Vagina (tissue), 2 donors: ENCODE results near the gene NFS1.

Experiments
- CTCF ChIP-seq, 3 experiments: fragments of 450-650 bp in 2 of 3; fragments of 200-600 bp in 1 of 3; sonication (generic) in 1 of 3; IDR thresholded peaks; one replicate each; pipeline ENCODE4 v1.5.1; 2017 to 2019; ENCODE audit warnings: antibody characterized with exemption in 3 of 3, mild to moderate bottlenecking in 2 of 3, moderate library complexity in 2 of 3
- POLR2A ChIP-seq, 2 donors: fragments of 450-650 bp; IDR thresholded peaks; one replicate each; pipeline ENCODE4 v1.6.1; 2017; ENCODE audit warnings: antibody characterized with exemption in 2 of 2, mild to moderate bottlenecking in 2 of 2, moderate library complexity in 2 of 2
- POLR2AphosphoS5 ChIP-seq, 2 donors: sonication (generic); formaldehyde crosslinking; IDR thresholded peaks; one replicate each; pipeline ENCODE4 v1.9.0; 2017; ENCODE audit warnings: antibody characterized with exemption in 2 of 2, mild to moderate bottlenecking in 2 of 2, low read depth in 1 of 2; ENCODE audit not compliant: insufficient read depth in 1 of 2

GRCh38 chr20:35737865-35738333 is 38.7 kb upstream of the NFS1 start:
- no peak for TF ChIP-seq POLR2AphosphoS5 (IDR thresholded peaks at IDR 0.05; ENCODE audit: insufficient read depth in 1 of 2, low read depth in 1 of 2)
- TF ChIP-seq POLR2A (IDR thresholded peaks at IDR 0.05) = no peak
- TF ChIP-seq CTCF (IDR thresholded peaks at IDR 0.05) = no peak
